ENCODE measurements around the gene CCT7.
A peak's percentile ranks its signal among the peaks of the same experiment; 100 is the strongest.

The CCT7 gene

DNA sequence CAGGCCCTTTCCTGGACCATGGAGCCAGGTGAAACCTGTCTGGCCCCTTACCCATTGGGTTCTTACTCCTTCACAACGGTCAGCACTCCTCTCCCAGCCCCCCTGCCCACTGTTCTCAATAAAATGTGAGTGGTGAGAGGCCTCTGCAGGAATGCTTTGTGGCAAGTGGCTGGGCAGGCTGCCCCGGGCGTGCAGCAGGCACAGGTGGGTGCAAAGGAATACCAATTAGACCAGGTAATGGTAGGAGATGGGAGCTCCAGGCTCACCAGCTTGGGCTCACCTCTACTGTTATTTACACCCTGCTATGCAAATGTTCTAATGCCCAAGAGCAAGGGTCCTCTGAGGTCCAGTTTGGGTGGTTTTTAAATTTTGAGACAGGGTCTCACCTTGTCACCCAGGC, 7.0 kb upstream of the CCT7 start:
- no peak for DNase-seq

GRCh38 chr2:73228631-73229030, 5.5 kb upstream of the CCT7 start:
- no peak for DNase-seq

- peak; percentile 58 for DNase-seq
Observed at GRCh38 chr2:73232403-73233153, 1.5 kb upstream of the CCT7 start.

GRCh38 chr2:73233154-73233931, 765 bp upstream of the CCT7 start, which contains the start of gene PRADC1:
Gene PRADC1 (minus strand): TSS chr2:73233239. CDS start chr2:73233160, 79 bp downstream.
- peak; percentile 100 for DNase-seq

GRCh38 chr2:73235315-73236028, 1.4 kb downstream of the CCT7 start:
- no peak for DNase-seq

DNA sequence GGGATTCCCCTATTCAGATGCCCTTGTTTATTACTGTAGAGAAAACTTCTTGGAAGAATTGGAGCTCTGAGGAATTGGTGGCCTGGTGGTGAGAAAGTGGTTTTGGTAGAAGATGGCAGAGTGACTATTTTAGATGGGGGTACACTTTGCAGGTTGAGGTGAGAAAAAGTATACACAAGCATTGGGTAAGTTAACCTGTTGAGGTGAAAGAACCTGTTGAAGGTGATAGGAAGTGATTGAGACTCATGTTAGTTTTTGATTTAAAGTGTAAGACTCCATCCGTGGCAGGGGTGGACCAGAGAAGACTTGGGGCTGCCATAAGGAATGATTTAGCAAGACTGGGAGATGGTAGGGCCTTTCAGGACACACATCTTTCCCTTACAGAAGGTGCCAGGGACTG, 3.1 kb downstream of the CCT7 start:
- DNase-seq, result no peak

- no peak for DNase-seq
Observed at GRCh38 chr2:73238149-73238548, 4.0 kb downstream of the CCT7 start.

DNA sequence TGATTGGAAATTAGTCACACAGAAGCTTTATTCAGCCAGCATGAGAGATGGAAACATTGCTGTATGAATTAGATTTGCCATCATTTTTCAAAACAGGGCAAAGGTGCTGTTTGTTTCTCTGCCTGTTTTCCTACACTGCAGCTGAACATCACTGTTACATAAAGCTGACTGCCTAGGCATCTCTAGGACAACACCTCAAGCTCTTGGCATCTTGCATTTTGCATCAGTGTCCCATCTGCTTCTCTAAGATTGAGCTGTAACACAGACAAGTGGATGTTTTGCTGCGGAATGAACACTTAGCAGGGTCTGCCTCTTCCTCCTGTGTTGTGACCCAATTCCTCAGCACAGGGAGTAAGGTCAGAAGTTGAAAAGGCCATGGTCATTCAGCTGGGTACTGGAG, 4.9 kb downstream of the CCT7 start:
- DNase-seq, result no peak

GRCh38 chr2:73239776-73240175, 5.7 kb downstream of the CCT7 start:
- no peak for DNase-seq

DNA sequence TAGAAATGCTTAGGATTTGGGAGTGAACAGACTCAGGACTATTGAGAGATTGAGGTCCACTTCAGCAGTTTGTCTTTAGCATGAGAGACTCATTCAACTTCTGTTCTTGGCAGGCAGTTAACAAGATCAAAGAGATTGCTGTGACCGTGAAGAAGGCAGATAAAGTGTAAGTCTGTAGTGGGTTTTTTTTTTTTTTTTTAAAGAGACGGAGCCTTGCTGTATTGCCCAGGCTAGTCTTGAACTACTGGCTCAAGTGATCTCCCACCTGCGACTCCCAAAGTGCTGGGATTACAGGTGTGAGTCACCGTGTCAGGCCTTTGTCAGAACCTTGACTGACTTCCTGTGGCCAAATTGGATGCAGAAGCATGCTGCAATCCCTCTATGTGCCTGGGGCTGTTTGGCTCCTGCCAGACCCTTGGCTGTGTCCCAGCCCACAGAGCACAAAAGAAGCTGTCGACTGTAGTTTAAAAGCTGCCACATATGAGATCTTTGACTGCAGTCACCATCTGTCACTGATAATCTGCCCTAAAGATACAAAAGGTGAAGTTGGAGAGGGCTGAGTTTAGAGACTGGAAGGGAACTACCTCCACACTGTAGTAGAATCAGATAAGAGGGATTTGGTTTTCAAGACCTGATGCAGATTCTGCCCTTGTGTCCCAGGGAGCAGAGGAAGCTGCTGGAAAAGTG, 9.9 kb downstream of the CCT7 start:
- peak; percentile 88 for DNase-seq

DNA sequence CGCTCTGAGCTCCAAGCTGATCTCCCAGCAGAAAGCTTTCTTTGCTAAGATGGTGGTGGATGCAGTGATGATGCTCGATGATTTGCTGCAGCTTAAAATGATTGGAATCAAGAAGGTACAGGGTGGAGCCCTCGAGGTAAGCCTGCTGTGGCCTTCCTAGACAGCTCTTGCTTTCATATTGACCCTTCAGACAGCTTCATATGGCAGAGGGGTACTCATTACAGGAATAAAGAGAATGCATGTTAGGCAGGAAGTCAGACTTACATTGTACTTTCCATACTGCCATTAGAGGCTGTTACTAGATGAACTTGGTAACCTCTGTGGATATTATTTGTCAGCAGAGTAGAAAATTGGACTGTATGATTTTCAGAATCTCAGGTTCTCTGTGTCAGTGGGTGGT, 10.5 kb downstream of the CCT7 start:
- DNase-seq, result no peak

DNA sequence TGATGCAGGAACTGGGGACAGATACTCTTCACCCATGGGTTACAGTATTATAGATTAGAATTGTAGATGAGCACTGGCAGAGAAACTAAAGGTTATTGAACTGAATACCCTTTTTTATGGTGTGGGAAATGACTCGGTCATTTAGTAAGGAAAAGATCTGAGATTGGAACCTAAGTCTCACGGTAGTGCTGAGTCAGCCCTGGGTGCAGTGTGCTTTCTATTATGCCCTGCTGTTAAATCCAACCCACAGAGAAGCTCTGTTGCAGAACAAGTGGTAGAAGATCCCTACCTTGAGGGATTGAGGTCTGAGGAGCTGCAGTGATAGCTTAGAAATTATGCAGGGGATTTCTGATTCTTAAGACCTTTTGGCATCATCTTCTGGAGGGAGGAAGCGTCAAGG, 12.7 kb downstream of the CCT7 start:
- DNase-seq, result no peak

DNA sequence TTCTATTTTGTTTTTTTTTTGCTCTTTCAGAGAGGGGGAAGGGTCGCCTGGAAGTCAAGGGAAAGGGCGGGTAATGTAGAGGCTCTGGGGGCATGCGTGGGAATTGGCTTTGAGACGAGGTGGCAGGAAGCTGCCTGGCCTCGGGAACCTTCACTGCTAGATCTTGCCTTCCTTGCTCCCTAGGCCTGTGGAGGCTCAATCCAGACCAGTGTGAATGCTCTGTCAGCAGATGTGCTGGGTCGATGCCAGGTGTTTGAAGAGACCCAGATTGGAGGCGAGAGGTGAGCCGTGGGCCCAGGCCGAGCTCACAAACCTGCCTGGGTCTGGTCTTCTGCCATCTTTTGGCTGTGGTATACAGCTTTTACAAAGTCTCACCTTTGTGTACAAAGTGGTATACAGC, 15.5 kb downstream of the CCT7 start:
- no peak for DNase-seq

GRCh38 chr2:73250872-73251846, 17.1 kb downstream of the CCT7 start:
- peak; percentile 77 for DNase-seq

DNA sequence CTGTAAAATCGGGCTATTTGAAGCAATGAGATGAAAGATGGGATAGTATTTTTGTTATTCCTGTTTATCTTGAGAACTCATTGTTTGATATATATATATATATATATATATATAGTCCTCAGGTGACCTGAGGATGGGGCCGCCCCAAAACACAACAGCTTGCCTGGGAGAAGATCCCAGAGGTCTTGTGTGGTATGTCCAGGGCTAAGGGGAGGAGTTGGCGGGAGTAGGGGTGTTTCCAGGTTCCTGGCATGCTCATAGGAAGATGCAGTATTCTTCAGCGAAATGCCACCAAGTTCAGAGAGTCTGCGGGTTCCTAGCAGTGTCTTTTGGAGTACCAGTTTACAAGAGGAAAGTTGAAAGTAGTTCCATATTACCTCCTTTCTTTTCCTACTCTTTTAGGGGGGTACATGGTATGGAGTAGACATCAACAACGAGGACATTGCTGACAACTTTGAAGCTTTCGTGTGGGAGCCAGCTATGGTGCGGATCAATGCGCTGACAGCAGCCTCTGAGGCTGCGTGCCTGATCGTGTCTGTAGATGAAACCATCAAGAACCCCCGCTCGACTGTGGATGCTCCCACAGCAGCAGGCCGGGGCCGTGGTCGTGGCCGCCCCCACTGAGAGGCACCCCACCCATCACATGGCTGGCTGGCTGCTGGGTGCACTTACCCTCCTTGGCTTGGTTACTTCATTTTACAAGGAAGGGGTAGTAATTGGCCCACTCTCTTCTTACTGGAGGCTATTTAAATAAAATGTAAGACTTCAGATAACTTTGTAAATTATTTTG, 18.3 kb downstream of the CCT7 start:
- DNase-seq, result no peak

DNA sequence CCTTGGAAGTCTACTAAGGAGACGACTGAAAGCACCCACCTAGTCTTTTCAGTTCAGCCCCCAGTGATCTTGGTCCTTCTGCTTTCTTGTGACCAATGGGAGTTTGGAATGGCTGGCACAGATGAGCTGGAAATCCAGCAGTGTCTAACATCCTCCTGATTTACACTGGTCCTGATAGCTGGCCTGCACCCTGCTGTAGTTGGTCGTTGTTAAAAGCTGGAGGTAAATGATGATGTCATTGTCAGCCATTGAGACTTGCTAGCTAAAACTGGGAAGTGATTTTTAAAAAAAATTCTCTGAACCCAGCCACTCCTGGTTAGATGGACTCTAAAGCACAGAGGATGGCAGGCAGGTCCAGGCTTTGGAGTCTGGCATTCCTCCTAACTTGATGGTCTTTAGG, 19.3 kb downstream of the CCT7 start:
- no peak for DNase-seq

DNA sequence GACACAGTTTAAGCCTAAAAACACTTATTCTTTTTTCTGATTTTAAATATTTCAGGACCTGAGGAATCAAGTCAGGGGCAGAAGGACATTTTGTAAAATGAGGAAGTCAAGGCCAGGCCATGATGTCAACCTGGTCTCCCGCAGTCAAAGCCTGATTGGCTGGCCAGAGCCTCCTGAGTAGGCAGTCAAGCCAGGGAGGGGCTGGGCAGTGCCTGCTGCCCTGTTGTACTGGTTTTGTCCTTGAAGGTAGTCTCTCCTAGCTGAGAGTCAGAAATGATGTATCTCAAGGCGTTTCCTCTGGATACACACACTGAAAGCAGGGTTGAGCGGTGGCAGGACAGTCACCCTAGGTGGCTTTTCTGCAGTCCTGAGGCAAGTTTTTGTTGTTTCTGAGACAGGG, 19.8 kb downstream of the CCT7 start:
- DNase-seq, result no peak

DNA sequence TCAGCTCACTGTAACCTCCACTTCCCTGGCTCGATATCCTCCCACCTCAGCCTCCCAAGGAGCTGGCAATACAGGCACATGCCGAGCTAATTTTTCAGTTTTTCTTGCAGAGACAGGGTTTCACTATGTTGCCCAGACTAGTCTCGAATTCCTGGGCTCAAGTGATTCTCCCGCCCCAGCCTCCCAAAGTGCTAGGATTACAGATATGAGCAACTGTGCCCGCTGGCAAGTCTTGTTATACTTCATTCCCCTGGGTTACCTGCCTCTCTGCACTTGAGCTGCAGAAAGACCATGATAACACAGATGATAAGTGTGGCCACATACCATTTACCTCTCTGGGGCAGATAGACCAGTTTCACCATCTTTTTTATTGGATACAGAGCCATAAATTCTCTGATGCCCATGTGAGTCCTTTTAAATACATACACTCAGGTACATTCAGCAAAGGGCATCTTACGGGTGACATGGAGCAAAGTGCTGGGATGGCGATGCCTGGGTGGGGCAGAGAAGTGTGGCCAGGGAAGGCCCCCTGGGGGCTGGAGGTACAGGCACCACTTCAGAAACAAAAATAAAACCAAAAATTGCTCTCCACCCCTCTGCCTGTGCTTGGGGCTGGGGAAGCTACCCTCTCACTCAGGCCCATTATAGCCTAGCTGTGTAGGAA, 20.4 kb downstream of the CCT7 start:
- DNase-seq, result no peak

- no peak for DNase-seq
Observed at GRCh38 chr2:73255007-73255644, 21.0 kb downstream of the CCT7 start.

Data from NCI-H82 (cell line).